GM21737 (cell line): Measurements from ENCODE around the gene MRPL18.
A peak's percentile ranks its signal among the peaks of the same experiment; 100 is the strongest.
"Not testable (repeated sequence)": the region's sequence is repeated elsewhere in the genome, so short reads cannot be mapped to it uniquely, and the experiment has no call there.

Source experiments
- ATAC-seq: cut with Tn5 transposase; IDR thresholded peaks from one replicate; pipeline ENCODE4 v1.9.1; 2021; ENCODE audit warnings: mild to moderate bottlenecking, moderate library complexity; ENCODE audit not compliant: unreplicated experiment

MRPL18 gene

DNA sequence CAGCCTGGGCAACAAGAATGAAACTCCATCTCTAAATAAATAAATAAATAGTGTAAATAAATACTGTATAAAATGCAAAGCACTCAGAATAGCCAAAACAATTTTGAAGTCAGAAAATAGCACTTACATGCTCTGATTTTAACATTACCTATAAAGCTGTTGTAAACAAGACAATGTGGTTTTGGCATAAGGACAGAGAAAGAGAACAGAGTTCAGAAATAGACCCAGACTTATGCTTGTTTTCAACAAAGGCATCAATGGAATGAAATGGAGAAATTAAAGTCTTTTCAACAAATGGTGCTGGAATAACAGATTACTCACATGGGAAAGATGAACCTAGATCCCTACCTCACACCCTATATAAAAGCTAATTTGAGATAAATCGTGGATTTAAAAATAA is 18.1 kb upstream of the MRPL18 start:
- no peak for ATAC-seq

- ATAC-seq = no peak
These were observed 12.9 kb upstream of the MRPL18 start for GRCh38 chr6:159777240-159777904.

GRCh38 chr6:159778131-159778530 is 12.1 kb upstream of the MRPL18 start:
- no peak for ATAC-seq

DNA sequence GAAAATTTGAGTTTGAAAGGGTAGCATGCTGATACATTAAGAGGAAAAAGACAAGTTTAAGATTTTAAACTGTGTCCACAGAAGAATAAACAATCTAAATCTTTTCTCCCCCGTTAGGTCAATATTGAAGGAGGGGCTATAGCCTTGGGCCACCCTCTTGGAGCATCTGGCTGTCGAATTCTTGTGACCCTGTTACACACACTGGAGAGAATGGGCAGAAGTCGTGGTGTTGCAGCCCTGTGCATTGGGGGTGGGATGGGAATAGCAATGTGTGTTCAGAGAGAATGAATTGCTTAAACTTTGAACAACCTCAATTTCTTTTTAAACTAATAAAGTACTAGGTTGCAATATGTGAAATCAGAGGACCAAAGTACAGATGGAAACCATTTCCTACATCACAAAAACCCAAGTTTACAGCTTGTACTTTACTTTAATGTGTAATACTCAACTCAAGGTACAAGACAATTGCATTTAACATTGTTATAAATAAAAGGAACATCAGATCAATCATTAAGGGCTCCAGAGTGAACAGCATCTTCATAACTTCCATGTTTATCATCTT is 11.6 kb upstream of the MRPL18 start:
- ATAC-seq = no peak

DNA sequence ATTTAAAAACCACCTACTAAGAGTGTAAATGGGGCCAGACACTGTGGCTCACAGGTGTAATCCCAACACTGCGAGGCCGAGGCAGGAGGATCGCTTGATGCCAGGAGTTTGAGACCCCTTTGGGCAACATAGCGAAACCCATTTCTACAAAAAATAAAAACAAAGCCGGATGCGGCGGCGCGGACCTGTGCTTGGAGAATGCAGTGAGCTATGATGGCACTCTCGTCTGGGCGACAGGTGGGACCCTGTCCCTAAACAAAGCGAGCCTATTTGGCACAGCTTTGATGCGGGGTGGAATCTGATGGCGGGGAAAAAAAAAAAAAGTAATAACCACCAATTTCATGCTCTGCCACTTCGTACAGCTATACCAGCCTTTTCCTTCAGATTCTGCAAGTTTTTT is 2.0 kb upstream of the MRPL18 start:
- no peak for ATAC-seq

- no peak for ATAC-seq
These were observed 1.4 kb upstream of the MRPL18 start for GRCh38 chr6:159788753-159789376.

DNA sequence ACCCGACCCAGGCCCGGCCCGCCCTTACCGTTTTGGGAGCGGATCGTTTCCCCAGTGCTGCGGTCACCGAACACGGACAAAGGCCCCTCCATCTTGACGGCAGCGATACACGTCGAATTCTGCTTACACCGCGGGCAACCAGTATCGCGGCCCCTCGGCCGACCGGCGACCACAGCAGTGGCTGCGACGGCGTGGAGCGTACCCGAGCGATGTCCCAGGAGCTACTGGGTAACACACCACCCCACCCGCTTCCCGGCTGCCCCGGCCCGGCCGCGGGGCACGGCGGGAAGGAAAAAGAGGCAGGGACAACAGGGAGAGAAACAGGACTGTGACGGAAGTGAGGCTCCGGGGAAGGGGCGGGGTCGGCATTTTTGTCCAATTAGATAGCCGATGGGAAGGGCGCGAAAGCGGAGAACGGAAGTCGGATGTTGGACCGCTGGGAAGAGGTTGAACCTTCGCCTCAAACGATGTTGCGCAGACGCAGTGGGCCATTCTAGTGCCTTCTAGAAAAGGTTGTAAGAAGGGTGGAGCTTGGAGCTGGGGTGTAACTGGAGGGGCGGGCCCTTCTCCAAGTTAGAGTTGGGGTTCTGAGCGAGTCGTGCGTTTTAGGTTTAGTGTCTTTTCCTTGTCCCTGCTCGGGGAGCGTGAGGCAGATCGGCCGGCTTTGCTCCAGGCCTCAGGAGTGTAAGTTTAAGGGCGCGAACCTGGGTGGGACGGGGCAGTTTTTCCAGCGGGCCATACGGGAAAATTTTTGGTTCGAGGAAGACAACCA is 704 bp upstream of the MRPL18 start, which contains the start of gene TCP1:
Gene TCP1, minus strand, starts transcription at position 226 of the 772 bp plus-strand sequence. Its CDS starts 134 bp downstream, at position 92.
- peak; percentile 70 for ATAC-seq

DNA sequence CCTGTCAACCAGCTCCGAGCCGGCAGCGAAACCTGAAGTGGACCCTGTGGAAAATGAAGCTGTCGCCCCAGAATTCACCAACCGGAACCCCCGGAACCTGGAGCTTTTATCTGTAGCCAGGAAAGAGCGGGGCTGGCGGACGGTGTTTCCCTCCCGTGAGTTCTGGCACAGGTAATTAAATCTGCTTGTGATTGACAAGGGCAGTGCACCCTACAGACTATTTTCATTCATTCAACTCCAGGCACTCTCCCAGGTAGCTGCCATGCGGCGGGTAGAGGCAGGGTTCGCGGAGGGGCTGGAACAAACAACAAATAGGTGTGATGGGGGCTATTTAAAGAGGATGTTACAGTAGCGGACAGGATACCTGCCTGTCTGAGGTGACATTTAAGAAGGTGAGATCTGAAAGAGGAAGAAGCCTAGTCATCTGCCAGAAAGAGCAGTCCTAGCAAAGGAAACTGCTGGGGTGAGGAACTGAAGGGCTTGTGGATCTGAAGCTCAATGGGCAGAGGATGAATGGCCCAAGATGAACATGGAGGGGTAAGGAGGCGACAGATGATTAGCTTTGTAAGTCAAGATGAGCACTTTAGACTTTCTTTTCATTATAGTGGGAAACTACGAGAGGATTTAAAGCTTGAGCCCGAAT is 810 bp downstream of the MRPL18 start:
- ATAC-seq = no peak

- not testable (repeated sequence) for ATAC-seq
These were observed 4.7 kb downstream of the MRPL18 start for GRCh38 chr6:159794976-159795375.

GRCh38 chr6:159797554-159797953 is 7.3 kb downstream of the MRPL18 start:
- ATAC-seq = no peak

DNA sequence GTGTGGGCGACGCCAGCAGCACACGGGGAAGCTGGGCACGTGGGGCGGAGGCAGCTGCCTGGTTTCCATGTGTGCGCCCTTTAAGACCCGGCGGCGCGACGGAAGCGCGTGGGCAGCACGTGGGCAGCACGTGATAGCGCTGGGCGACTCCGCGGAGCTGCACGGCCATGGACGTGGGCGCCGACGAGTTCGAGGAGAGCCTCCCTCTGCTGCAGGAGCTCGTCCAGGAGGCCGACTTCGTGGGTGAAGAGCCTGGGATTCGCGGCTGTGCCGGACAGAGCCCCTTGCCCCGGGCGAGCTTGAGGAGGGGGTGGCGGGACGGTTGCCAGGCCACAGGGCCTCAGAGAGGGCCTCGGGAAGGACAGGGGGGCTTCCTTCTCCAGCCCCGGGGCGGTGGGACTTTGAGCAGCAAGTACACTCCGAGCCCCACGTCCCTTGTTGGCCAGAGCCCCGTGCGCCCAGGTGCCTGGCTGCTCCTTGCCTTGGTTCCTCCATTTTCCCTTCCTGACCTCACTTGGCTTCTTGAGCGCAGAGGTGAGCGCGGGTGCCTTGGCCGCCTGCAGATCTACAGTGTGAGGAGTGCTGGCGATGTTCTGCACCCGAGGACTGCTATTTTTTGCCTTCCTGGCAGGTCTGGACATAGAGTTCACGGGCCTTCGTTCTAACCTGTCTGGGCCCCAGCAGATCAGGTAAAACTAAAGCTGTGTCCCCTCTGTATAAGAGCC is 10.0 kb downstream of the MRPL18 start, which contains the start of gene PNLDC1:
Gene PNLDC1, plus strand, starts transcription at position 136 of the 725 bp plus-strand sequence. Its CDS starts 32 bp downstream, at position 168.
- ATAC-seq = no peak

- ATAC-seq = no peak
These were observed 11.7 kb downstream of the MRPL18 start for GRCh38 chr6:159801935-159802334.

GRCh38 chr6:159804504-159804903 is 14.2 kb downstream of the MRPL18 start:
- ATAC-seq = no peak

DNA sequence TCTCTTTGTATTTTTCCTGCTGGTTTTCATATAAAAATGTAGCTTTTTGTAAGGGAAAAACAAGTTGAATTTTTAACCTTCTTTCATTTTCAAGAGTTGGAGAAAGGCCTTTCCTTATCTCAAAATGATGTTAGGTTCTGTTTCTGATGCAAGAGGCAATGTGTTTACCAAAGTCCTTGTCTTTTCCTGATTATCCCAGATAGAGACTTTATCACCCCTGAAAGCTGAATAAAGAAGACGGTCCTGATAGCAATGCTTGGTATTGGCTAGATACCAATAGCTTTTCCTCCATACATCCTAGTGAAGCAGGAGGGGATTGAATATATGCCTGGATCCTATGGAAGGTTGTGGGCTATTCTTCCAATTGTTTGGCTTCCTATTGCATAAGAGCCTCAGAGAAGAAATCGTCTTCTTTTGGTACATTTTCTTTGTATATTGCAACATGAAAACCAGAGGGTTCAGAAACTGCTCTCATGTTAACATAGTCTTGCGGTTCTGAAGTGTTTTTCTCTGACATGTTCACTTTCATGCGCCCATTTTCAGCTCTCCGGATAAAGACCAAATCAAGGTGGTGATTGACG is 15.3 kb downstream of the MRPL18 start:
- ATAC-seq = no peak

DNA sequence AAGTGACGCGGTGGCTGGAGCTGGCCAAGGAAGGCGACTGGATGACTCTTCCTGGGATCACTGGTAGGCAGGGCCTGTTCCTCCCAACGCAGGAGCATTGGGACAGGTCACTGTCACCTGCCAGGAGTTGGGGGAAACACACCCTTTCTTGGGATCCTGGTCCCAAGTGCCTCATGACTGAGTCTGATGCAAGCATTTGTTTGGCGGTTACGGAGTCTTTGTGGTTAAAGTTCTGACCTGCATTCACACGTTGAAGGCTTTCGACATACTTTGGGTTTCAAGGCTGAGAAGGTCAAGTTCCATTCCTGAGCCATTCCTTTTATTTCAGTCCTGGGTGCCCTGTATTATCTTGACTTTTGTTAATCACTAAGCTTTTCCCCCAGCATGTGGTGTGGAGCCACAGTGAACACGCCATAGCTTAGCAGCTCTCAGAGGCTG is 15.8 kb downstream of the MRPL18 start:
- no peak for ATAC-seq

DNA sequence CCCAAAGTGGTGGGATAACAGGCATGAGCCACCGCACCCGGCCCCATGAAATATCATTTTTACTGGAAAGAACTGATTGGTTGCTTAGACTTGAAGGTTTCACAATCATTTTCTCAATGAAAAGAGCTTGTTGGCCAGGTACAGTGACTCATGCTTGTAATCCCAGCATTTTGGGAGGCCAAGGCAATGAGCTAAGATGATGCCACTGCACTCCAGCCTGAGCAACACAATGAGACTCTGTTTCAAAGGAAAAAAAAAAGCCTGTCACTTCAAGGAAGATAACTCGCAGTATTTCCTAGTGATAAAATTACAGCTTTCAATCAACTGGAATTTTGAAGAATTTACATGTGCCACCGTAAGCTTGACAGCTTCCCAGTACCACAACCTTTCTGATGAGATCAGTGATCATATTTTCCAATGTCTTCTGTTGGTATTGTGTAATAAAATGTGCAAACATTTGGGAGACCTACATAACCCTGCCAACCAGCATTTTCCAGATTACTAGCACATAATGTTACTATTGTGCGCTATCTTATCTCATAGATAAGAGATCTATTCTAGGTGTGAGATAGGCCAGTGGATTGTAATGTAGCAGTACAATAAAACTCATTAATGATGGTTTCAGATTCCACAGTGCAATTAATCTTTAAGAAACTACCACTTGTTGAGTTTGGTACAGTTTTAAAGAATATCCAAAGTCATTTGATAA is 17.0 kb downstream of the MRPL18 start:
- no peak for ATAC-seq

DNA sequence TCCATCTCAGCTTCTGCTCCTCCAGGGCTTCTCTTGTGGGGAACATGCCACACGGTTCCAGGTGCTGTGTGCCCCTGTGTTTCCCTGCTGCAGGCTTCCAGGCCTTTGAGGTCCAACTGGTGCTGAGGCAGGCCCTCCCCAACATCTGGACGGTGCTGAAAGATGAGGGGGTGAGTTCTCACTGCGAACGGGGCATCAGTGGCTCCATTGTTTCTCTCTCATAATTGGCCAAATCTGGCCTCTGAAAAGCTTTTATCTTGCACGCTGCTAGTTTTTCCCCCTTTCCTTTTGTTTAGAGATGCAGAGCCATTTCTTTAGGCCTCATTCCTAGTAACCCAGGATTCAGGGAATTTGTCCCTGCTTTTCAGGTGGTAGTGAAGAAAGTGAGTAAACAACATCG is 18.4 kb downstream of the MRPL18 start:
- no peak for ATAC-seq

GRCh38 chr6:159809149-159809548 is 18.9 kb downstream of the MRPL18 start:
- peak; percentile 70 for ATAC-seq

- no peak for ATAC-seq
These were observed 23.5 kb downstream of the MRPL18 start for GRCh38 chr6:159813781-159814180.
